B cell (primary cell): ENCODE measurements around the gene DACT2. TPM values are rescaled to one million over a fixed set of nuclear protein-coding genes. Genes with fewer than 3 reads are reported as not detected.

Experiments used
- ATAC-seq: fragments of 200-7000 bp; cut with Tn5 transposase; one replicate; pipeline ENCODE4 v1.10.0; 2021; ENCODE audit warnings: low read depth, mild to moderate bottlenecking, moderate number of reproducible peaks, moderate library complexity
- CTCF ChIA-PET: fragments of 350-600 bp; sonication (Branson Sonifier 250); formaldehyde crosslinking; loops from one replicate; lab custom pipeline; 2021; ENCODE audit warnings: antibody characterized with exemption, inconsistent platforms; lab: Charles Lee
- POLR2A ChIA-PET: fragments of 350-600 bp; sonication (Branson Sonifier 250); formaldehyde crosslinking; loops from one replicate; lab custom pipeline; 2021; ENCODE audit warnings: antibody characterized with exemption; lab: Charles Lee
- DNase-seq: peaks from one replicate; pipeline ENCODE4 v3.0.0; 2013
- H2AFZ ChIP-seq: 2 replicates; pipeline ENCODE4 v1.6.1; 2012; ENCODE audit warnings: mild to moderate bottlenecking, low read depth, low read length; ENCODE audit not compliant: insufficient read depth, poor library complexity, severe bottlenecking
- H3K27ac ChIP-seq, 2 donors: 1 replicate in 1 of 2; 2 replicates in 1 of 2; pipeline ENCODE4 v1.5.1; 2012 to 2013; ENCODE audit warnings: low read length in 2 of 2, mild to moderate bottlenecking in 2 of 2, moderate library complexity in 1 of 2
- H3K27me3 ChIP-seq, 4 experiments: fragments of 200-600 bp in 1 of 4; sonication (generic) in 1 of 4; replicated peaks in 1 of 4; 1 replicate in 2 of 4; 2 replicates in 2 of 4; pipeline versions ENCODE4 v1.6.1 to v1.7.0; 2013 to 2016; ENCODE audit warnings: low read length in 3 of 4, mild to moderate bottlenecking in 2 of 4, mixed read lengths in 1 of 4, moderate library complexity in 1 of 4; ENCODE audit not compliant: insufficient read depth in 4 of 4, control insufficient read depth in 3 of 4; ENCODE audit errors: control extremely low read depth in 1 of 4
- H3K36me3 ChIP-seq, 2 experiments: replicated peaks in 1 of 2; 1 replicate in 1 of 2; 2 replicates in 1 of 2; pipeline versions ENCODE4 v1.6.1 to v1.7.1; 2013; ENCODE audit warnings: low read length in 1 of 2; ENCODE audit not compliant: insufficient read depth in 2 of 2, control insufficient read depth in 1 of 2; ENCODE audit errors: control extremely low read depth in 1 of 2, extremely low read depth in 1 of 2
- H3K4me1 ChIP-seq, 2 donors: fragments of 200-600 bp in 1 of 2; sonication (generic) in 1 of 2; 1 replicate in 1 of 2; 2 replicates in 1 of 2; pipeline versions ENCODE4 v1.5.1 to v1.6.1; 2013 to 2017; ENCODE audit warnings: low read length in 2 of 2; ENCODE audit not compliant: control insufficient read depth in 2 of 2, insufficient read depth in 2 of 2
- H3K4me2 ChIP-seq: replicated peaks from 2 replicates; pipeline ENCODE3; 2012; ENCODE audit warnings: mild to moderate bottlenecking, low read depth, low read length; ENCODE audit not compliant: poor library complexity, severe bottlenecking
- H3K4me3 ChIP-seq, 5 experiments: fragments of 200-600 bp in 1 of 5; sonication (generic) in 1 of 5; 1 replicate in 3 of 5; 2 replicates in 2 of 5; pipeline versions ENCODE4 v1.5.1 to v1.7.0; 2011 to 2016; ENCODE audit warnings: low read length in 4 of 5, mild to moderate bottlenecking in 4 of 5, low read depth in 2 of 5, control low read depth in 1 of 5, moderate library complexity in 1 of 5; ENCODE audit not compliant: insufficient read depth in 1 of 5; ENCODE audit errors: control extremely low read depth in 1 of 5, extremely low read depth in 1 of 5
- H3K79me2 ChIP-seq: fragments of 200-600 bp; sonication (generic); one replicate; pipeline ENCODE4 v1.6.0; 2016; ENCODE audit warnings: low read length; ENCODE audit not compliant: control insufficient read depth, insufficient read depth
- H3K9ac ChIP-seq: fragments of 200-600 bp; sonication (generic); 2 replicates; pipeline ENCODE4 v1.6.1; 2017; ENCODE audit warnings: mild to moderate bottlenecking, low read length, moderate library complexity
- H3K9me3 ChIP-seq, 3 donors: one replicate each; pipeline versions ENCODE4 v1.6.1 to v1.7.1; 2013; ENCODE audit warnings: low read length in 2 of 3; ENCODE audit not compliant: control insufficient read depth in 2 of 3, insufficient read depth in 1 of 3; ENCODE audit errors: control extremely low read depth in 1 of 3
- H4K20me1 ChIP-seq: 2 replicates; pipeline ENCODE4 v1.6.0; 2012; ENCODE audit warnings: mild to moderate bottlenecking, low read length; ENCODE audit not compliant: insufficient read depth, control insufficient read depth, poor library complexity, severe bottlenecking
- H3K27ac Mint-ChIP-seq: one replicate; pipeline ENCODE4 v1.8.0; 2021; ENCODE audit warnings: mixed read lengths
- H3K27me3 Mint-ChIP-seq: one replicate; pipeline ENCODE4 v1.8.0; 2021; ENCODE audit warnings: mixed read lengths
- H3K4me1 Mint-ChIP-seq: one replicate; pipeline ENCODE4 v1.8.0; 2021; ENCODE audit warnings: mixed read lengths
- H3K4me3 Mint-ChIP-seq: one replicate; pipeline ENCODE4 v1.8.0; 2021; ENCODE audit warnings: mixed read lengths
- H3K9me3 Mint-ChIP-seq: one replicate; pipeline ENCODE4 v1.8.0; 2022; ENCODE audit warnings: mixed read lengths; ENCODE audit not compliant: insufficient read depth
- EZH2 ChIP-seq: IDR thresholded peaks from 2 replicates; pipeline ENCODE4 v1.6.1; 2012; ENCODE audit warnings: borderline replicate concordance, low read depth, mild to moderate bottlenecking, moderate library complexity, low read length; ENCODE audit not compliant: insufficient read depth, poor library complexity, severe bottlenecking
- WGBS: methylation state at CpG from one replicate; pipeline ENCODE4 v1.1.5; 2013; ENCODE audit warnings: missing lambda C conversion rate; ENCODE audit not compliant: insufficient coverage; 5-methylcytosine and 5-hydroxymethylcytosine counted together
- intact Hi-C: fragments of 100-400 bp; cut with micrococcal nuclease; formaldehyde crosslinking; loops from one replicate; pipeline ENCODE4 v1.10.0; 2022
- polyA plus RNA-seq: library from polyadenylated mRNA; depleted of rRNA; stranded (reverse); fragments of >200 nt; gene quantifications from 2 replicates; pipeline ENCODE4 v1.2.3, GENCODE V29; 2012
- total RNA-seq, 2 donors: library from RNA; stranded (reverse); fragments of 120-200 nt in 1 of 2; gene quantifications; 1 replicate in 1 of 2; 2 replicates in 1 of 2; pipeline versions ENCODE4 v1.2.3 to v1.2.4, GENCODE V29; 2013 to 2022
- TF ChIP-seq, protein P1 (sequence below): fragments of 200-600 bp; IDR thresholded peaks from one replicate; pipeline ENCODE4 v1.8.0; 2022; ENCODE audit warnings: antibody characterized with exemption, mild to moderate bottlenecking

Gene DACT2
- total and polyA plus RNA-seq, 2 donors (not counting 1 experiment from before 2014, with no cell fraction given) = not detected

- DNase-seq (no peak), ATAC-seq (no peak)
- peaks cover 0 to 18% (median 0%) of the 10 kb centered on the region in 3 donors for H3K9me3 ChIP-seq
- H4K20me1 ChIP-seq = no peaks in the 10 kb centered on the region
- Mint-ChIP-seq H3K27ac (no peak overlapping the region), H3K4me1 (peaks cover 2% of the 10 kb centered on the region), H3K4me3 (no peak overlapping the region), H3K9me3 (no peaks in the 10 kb centered on the region), H3K27me3 (peaks cover 3% of the 10 kb centered on the region)
- intact Hi-C loops = no loop called here
- ChIA-PET POLR2A (no interaction called here), CTCF (no interaction called here)
- H3K9ac ChIP-seq = no peak overlapping the region
- H3K4me2 ChIP-seq = no peak overlapping the region
- H3K79me2 ChIP-seq = no peaks in the 10 kb centered on the region
- WGBS = 94% methylated on average over 5 of the region's 9 CpGs
- no peak overlapping the region for H3K27ac ChIP-seq
- no peak overlapping the region for H3K4me3 ChIP-seq
- H3K27me3 ChIP-seq = no peaks in the 10 kb centered on the region
- H2AFZ ChIP-seq = no peak overlapping the region
- TF ChIP-seq EZH2 = no peak
- TF ChIP-seq, protein P1, sequence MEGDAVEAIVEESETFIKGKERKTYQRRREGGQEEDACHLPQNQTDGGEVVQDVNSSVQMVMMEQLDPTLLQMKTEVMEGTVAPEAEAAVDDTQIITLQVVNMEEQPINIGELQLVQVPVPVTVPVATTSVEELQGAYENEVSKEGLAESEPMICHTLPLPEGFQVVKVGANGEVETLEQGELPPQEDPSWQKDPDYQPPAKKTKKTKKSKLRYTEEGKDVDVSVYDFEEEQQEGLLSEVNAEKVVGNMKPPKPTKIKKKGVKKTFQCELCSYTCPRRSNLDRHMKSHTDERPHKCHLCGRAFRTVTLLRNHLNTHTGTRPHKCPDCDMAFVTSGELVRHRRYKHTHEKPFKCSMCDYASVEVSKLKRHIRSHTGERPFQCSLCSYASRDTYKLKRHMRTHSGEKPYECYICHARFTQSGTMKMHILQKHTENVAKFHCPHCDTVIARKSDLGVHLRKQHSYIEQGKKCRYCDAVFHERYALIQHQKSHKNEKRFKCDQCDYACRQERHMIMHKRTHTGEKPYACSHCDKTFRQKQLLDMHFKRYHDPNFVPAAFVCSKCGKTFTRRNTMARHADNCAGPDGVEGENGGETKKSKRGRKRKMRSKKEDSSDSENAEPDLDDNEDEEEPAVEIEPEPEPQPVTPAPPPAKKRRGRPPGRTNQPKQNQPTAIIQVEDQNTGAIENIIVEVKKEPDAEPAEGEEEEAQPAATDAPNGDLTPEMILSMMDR = no peak
- H3K36me3 ChIP-seq = no peaks in the 10 kb centered on the region
- H3K4me1 ChIP-seq = no peaks in the 10 kb centered on the region
These were observed 46.9 kb upstream of the DACT2 start for GRCh38 chr6:168366473-168366872.

DNA sequence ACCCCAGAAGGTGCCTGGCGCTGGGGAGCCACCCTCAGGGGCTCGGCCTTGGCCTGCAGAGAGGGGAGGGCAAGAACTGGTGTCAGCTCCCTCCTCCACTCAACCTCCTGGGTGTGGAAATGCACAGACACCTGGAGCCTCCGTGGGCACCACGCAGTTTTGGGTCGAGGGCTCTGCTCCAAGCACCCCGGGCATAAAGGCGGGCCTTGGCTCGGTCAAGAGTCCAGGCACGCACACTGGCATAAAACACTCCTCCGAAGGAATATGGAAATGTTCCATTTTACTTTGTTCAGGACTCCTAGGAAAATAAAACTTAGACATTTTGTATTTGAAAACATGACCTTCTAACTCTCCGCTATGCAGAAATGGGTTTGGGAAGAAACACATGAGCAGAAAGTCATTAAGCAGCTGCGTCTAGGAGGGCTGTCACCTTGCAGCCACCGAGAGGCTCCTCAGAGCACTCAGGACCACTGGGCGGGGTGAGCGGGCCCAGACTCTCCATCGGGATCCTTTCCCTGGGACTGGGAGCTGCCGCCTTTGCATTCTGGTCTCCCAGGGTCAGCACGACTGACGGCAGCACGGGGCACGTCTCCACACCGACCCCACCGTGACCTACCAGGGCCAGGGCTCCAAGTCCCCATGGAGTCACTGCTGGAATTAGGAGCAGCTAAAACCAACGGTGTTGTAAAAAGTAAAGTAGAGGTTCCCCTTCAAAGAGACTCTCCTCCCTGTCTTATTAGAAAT lies 46.0 kb upstream of the DACT2 start:
- Mint-ChIP-seq H3K9me3 (no peaks in the 10 kb centered on the region), H3K27me3 (peaks cover 3% of the 10 kb centered on the region), H3K27ac (no peak overlapping the region), H3K4me3 (no peak overlapping the region), H3K4me1 (peaks cover 2% of the 10 kb centered on the region)
- Histone ChIP-seq H3K36me3 (no peaks in the 10 kb centered on the region), H3K79me2 (no peaks in the 10 kb centered on the region), H3K9ac (no peak overlapping the region), H3K4me2 (no peak overlapping the region), H2AFZ (no peak overlapping the region), H3K27me3 (no peaks in the 10 kb centered on the region), H3K4me3 (no peak overlapping the region), H4K20me1 (no peaks in the 10 kb centered on the region), H3K4me1 (no peaks in the 10 kb centered on the region), H3K9me3 (peaks cover 0 to 18% (median 0%) of the 10 kb centered on the region in 3 donors), H3K27ac (no peak overlapping the region)
- ChIA-PET CTCF (no interaction called here), POLR2A (no interaction called here)
- WGBS = 93% methylated on average over 22 of the region's 24 CpGs
- no peak for ATAC-seq
- intact Hi-C loops = no loop called here
- DNase-seq = no peak
- TF ChIP-seq, protein P1 = no peak
- TF ChIP-seq EZH2 = no peak
